ENCODE measurements around the gene NRN1L.
"Not testable (repeated sequence)": the region's sequence is repeated elsewhere in the genome, so short reads cannot be mapped to it uniquely, and the experiment has no call there.

The NRN1L gene

DNA sequence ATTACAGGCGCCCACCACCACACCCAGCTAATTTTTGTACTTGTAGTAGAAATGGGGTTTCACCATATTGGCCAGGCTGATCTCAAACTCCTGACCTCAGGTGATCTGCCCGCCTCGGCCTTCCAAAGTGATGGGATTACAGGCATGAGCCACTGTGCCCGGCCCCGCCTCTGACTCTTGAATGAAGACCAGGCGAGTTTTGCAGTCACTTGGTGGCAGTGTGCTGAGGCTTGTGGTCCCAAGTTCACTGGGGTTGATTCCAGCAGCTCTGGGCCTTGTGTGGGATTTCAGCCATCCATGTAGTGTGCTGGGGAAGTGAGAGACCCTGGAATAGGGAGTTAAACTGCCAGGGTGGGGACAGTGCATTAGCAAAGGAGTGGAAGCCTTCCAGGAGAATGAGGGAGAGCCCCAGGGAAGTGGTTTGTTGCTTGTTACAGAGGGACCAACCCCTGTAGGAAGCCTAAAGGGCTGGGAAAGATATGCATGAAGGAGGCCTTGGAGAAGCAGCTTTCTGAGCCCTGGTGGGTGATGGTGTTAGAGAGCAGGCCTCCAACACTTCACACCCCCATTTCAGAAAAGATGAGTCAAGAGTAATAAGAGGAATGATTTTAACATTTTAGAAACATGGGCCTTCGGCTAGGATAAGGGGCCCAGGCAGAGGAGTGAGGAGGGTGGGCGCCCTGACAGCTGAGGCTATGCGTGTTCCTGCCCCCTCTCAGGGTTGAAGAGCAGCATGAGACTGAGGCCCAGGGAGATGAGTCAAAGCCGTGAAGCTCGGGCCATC lies 22.9 kb downstream of the NRN1L start:
- in situ Hi-C loops (cut with HindIII; ENCODE audit: low pct_ligation_motif_present, low pct_unique_long_range_greater_than_20kb, low sequenced_read_pairs) = no loop called here
- no peak for DNase-seq

DNA sequence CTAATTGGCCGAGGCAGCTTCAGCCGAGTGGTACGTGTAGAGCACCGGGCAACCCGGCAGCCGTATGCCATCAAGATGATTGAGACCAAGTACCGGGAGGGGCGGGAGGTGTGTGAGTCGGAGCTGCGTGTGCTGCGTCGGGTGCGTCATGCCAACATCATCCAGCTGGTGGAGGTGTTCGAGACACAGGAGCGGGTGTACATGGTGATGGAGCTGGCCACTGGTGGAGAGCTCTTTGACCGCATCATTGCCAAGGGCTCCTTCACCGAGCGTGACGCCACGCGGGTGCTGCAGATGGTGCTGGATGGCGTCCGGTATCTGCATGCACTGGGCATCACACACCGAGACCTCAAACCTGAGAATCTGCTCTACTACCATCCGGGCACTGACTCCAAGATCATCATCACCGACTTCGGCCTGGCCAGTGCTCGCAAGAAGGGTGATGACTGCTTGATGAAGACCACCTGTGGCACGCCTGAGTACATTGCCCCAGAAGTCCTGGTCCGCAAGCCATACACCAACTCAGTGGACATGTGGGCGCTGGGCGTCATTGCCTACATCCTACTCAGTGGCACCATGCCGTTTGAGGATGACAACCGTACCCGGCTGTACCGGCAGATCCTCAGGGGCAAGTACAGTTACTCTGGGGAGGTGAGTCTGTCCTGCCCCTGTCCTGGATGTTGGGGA lies 24.5 kb downstream of the NRN1L start:
- DNase-seq = no peak
- in situ Hi-C loops (cut with HindIII; ENCODE audit: low pct_ligation_motif_present, low pct_unique_long_range_greater_than_20kb, low sequenced_read_pairs) = no loop called here

DNA sequence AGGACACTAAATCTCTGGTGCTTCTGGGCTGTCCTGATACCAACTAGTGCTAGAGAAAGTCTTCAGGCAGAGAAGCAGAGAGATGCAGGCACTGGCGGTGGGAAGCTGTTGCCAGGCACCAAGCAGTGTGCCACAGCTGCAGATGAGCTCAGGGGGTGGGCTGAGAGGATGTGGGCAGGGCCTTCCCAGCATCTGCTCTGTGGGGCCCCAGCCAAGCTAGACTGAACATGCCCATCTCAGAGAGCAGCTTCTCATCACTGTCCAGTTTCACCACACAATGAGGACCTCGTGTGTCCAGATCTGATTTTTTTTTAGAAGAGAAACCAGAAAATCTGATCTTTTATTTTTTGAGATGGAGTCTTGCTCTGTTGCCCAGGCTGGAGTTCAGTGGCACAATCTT lies 25.5 kb downstream of the NRN1L start:
- in situ Hi-C loops (cut with HindIII; ENCODE audit: low pct_ligation_motif_present, low pct_unique_long_range_greater_than_20kb, low sequenced_read_pairs) = no loop called here
- DNase-seq = no peak

DNA sequence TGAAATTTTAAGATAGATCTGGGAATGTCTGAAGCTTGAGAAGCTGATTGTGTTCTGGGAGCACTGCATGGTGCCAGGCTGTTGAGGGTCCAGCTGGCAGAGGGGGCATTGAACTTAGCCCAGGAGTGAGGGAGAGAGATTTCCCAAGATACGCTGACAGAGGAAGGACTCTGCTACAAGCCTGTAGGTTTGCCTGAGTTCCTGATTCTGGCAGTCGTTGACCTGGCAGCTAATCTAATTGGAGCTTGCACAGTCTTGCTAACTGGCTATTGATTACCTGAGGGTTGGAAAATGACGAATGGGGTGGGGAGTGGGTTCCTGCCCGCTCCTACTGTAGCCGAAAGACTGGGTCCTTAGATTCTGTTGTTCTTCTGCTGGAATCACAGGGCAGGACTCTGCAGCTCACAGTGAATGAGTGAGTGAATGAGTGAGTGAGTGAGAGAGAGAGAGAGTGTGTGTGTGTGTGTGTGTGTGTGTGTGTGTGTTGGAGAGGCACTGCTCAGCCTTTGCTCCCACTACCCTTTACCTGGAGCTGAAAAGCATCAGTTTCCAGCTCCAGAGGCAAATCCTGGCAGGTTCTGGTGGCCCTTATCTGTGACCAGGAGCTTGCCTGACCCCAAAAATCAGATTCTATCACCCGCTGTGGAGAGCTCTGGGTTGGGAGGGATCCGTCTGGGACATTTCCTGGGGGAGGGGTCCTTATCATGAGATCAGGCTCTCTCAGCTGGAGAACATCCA lies 30.2 kb downstream of the NRN1L start:
- in situ Hi-C loops (cut with HindIII; ENCODE audit: low pct_ligation_motif_present, low pct_unique_long_range_greater_than_20kb, low sequenced_read_pairs) = no loop called here
- DNase-seq = no peak

DNA sequence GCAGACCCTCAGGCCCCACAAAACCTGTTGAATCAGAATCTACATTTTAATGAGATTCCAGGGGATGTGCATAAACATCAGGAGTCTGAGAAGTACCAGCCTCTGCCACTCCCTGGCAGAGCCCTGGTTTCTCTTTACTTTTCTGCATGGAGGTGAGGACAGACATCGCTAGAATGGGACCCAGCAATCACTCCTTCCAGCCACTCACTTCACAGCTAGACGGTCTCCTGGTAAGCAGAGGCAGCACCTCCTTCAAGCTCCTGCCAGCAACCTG lies 30.7 kb downstream of the NRN1L start:
- in situ Hi-C loops (cut with HindIII; ENCODE audit: low pct_ligation_motif_present, low pct_unique_long_range_greater_than_20kb, low sequenced_read_pairs) = not testable (repeated sequence)

DNA sequence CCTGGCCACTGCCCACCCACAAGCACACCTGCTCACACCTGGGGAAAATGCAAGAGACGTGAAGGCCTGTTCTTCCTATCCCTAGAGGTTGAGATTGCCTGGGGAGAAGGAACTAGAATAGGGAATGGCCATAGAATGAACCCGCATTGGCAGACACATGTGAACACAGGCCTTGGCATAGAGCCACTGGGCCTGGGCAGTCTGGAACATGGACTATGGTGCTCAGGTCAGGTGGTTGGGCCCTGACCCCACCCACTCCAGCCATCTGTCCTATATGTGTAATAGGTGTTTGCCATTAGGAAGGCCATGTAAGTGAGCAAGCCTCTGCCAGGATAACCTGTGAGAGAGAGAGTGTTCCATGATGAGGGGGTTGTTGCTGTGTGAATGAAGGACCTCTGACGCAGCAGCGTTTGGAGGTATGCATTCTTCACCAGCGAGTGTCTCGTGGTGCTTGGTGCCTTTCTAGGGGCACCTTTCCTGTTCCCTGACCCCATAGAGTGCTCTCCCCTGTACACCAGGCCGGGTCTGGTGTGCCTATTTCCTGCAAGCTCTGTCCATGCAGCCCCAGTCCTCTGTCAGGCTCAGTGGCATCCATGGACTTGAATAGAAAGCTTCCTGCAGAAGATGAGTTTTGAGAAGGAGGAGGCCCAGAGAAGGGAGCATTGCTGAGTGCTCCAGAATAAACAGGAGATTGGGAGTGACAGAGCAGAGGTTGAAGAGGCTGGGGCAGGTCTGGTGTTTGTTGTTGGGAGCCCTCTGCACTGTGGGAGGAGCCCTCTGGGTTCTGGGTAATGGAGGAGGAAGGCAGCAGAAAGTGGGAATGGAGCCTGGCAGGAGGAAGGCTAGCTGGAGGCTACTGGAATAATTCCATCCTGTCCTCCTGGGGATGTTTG lies 31.4 kb downstream of the NRN1L start:
- in situ Hi-C loops (cut with HindIII; ENCODE audit: low pct_ligation_motif_present, low pct_unique_long_range_greater_than_20kb, low sequenced_read_pairs) = no loop called here
- DNase-seq = no peak

More for the DNA sequence above, 30.7 kb downstream of the NRN1L start:
- not testable (repeated sequence) for DNase-seq

DNA sequence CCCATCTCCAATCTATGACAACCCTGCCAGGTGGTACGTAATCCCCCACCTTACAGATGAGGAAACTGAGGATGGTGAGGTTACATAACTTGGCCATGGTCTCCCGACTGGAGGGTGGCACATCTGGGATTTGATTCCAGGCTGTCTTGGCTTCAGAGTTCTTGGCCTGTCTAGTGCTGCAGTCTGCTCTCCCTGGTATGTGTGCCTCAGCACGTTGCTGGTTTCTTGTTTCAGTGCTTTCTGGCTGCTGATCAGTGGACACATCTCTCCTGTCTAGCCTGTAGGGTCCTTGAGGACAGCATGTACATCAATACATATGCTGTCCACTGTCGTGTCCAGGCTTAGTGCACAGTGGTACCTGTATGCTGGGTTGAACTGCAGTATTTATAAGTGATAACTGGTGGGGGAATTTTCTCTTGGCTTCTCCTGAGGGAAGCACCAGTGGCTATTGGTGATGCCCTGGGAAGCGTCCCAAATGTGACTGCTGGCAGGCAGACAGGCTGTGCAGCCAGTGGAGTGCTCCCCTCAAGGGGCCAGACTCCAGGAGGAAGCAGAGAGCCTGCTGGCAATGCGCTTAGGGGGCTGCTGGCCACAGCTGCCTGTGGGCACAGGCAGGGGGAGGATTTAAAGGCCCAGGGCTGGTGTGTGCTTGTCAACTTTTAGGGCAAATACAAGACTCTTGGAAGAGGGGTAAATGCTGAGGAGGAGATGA lies 32.6 kb downstream of the NRN1L start:
- in situ Hi-C loops (cut with HindIII; ENCODE audit: low pct_ligation_motif_present, low pct_unique_long_range_greater_than_20kb, low sequenced_read_pairs) = no loop called here
- no peak for DNase-seq

DNA sequence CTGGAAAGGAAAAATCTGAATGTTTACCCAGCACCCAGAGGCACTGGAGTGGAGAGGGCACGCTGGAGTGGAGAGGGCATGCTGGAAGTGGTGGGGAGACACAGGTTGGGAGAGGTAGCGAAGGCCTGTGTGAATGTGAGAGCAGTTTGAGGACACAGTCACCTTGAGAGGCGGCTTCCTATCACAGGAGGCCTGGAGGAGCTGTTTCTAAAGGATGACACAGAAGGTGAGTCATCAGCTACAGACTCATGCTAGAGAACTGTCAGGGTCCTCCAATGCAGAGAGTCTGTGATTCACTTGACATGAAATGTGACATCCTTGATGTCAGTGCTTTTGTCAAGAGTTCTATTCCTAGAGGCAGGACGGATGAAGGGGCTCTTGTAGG lies 33.2 kb downstream of the NRN1L start:
- in situ Hi-C loops (cut with HindIII; ENCODE audit: low pct_ligation_motif_present, low pct_unique_long_range_greater_than_20kb, low sequenced_read_pairs) = no loop called here
- peak; percentile 85 for DNase-seq

DNA sequence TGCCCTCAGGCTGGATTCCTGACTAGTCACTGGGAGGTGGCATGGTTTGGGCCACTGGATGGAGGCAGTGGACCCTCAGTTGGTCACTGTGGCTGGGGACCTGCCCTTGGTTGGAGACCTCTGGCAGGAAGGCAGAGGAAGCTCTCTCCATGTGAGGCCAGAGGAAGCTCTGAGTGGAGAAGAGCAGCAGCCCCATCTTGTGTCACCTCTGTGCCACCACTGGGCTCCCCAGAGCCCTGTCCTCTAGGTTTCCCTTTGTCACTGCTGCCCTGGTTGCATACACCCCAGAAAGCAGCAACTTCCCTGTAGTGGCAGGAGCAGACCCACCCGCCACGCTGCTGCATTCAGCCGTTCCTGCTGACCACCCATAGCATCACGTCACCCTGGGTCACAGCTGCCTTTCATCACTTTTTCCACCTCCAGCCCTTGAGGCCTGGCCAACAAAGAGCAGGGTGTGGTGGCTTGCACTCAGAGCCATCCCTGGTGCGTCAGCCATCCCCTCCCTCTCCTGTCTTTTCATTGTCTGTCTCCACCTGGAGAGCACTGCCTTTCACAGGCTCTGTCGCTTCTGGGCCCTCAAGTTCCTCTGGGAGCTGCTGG lies 35.0 kb downstream of the NRN1L start:
- no peak for DNase-seq
- in situ Hi-C loops (cut with HindIII; ENCODE audit: low pct_ligation_motif_present, low pct_unique_long_range_greater_than_20kb, low sequenced_read_pairs) = no loop called here

DNA sequence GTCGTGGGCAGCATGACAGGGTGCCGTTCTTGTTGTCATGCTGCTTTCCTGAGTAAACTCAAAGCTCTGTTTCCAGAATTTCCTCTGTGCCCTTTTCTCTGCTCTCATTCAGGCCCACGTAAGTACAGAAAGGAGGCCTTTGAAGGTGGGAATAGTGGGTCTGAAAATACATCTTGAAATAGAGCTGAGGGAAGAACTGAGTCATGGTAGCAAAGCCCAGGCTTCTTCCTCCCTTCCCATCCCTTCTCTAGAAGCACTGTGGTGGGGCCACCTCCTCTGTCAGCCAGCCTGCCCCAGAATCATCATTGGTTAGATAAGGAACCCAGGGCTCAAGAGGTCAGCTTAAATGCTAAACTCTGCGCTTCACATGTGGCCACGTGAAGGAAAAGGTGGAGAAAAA lies 37.5 kb downstream of the NRN1L start:
- no peak for DNase-seq
- in situ Hi-C loops (cut with HindIII; ENCODE audit: low pct_ligation_motif_present, low pct_unique_long_range_greater_than_20kb, low sequenced_read_pairs) = no loop called here

DNA sequence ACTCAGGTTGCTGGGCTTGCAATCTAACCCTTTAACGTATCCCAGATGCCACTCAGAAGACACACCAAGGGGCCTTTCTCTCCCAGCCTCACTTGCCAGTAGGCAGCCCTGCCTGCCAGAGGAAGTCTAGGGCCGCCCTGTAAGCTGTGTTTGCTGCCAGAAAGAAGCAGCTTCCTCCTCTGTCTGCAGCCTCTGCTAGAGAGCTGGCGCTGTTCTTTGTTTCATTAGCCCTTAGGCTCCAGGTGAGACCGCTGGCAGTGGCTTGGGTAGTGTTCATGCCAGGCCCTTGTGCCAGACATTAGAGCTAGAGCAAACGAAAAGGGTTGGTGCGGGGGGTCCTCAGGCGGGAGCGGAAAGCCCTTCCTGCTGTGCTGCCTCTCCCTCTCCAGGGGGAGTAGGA lies 38.1 kb downstream of the NRN1L start:
- in situ Hi-C loops (cut with HindIII; ENCODE audit: low pct_ligation_motif_present, low pct_unique_long_range_greater_than_20kb, low sequenced_read_pairs) = no loop called here
- no peak for DNase-seq

DNA sequence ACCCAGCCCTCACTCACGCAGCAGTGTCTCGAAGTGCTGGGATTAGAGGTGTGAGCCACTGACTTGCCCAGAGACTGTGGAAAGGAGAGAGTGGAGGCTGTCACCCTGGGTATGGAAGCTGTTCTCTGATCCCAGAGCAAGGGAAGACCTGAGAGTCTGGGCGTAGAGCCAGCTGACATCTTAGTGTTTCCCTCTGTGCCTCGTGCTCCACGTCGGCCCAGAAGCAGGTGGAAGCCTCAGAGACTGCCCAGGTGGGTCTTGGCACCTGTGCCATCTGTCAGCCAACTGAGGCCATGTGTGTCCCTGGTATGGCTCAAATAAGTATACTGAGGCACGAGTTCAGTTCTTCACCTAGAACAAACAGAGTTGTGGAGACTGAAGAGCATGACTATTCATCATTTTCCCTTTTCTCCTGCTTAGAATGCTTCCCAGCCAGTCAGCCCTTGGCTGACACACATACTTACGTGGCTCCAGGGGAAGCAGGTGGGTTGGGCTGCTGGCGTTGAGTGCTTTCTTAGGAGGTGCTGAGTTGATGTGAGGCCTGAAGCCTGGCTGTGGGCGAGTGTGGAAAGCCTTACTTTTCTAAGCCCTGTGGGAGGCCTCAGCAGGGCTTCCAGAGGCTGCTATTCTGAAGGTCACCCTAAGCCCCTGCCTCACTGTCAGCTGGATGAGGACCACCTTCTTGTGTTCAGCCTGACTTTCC lies 38.9 kb downstream of the NRN1L start:
- no peak for DNase-seq
- in situ Hi-C loops (cut with HindIII; ENCODE audit: low pct_ligation_motif_present, low pct_unique_long_range_greater_than_20kb, low sequenced_read_pairs) = no loop called here

DNA sequence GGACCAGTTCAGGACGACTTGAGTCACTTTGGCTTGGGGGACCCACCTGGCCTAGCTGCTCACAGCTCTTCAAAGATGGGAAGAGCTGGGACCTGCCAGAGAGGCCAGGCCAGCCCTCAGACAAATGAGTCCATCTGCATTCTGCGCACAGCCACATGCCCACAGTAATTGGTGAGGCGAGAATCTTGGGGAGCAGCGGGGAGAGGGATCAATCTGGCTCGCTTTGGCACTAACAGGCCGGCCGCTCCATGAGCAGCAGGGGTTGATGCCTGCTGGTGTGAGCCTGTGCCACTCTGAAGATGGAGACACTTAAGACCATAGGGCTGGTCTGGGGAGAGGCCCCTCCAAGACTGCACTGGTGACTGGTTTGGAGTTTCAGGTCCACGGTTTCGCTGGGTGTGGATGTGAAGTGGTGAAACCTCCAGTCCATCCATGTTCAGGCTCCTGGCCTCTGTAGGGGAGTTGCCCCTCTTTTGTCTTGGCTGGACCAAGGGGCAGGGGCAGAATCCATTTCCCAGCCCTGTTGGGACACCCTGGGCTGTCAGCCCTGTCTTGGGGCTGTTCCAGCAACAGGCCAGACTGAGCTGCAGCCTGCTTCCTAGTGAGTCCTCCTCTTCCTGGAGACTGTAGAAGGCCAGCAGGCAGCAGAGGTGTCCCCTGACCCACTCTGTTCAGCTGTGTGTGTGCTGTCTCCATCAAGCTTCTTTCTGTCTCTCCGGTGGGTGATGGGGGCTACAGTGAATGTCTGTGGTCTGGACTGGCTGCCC lies 39.6 kb downstream of the NRN1L start:
- no peak for DNase-seq
- in situ Hi-C loops (cut with HindIII; ENCODE audit: low pct_ligation_motif_present, low pct_unique_long_range_greater_than_20kb, low sequenced_read_pairs) = no loop called here

DNA sequence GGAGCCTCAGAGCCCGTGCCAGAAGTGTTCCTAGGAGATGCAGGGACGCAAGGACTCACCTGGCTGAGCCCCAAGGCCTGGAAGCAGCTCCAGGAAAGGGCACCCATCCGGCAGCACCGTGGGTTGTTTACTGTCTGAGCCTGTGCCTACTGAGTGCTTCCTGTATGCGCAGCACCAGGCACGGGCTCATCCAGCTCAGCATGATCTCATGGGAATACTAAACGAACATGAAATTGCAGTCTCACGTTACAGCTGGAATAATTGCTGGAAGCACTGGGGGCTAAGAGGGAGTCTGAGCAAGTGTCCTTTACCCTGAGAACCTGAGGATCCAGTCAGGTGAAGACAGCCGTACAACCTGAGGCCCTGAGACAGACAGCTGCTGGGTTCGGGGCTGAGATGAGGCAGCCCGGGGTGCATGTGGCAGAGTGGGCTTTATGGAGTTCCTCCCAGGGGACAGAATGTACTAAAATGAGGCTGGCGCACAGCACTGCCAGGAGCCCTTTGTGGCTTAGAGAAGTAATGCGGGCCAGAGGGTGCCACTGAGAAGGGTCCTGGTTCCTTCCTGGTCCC lies 41.6 kb downstream of the NRN1L start:
- no peak for DNase-seq
- in situ Hi-C loops (cut with HindIII; ENCODE audit: low pct_ligation_motif_present, low pct_unique_long_range_greater_than_20kb, low sequenced_read_pairs) = no loop called here

DNA sequence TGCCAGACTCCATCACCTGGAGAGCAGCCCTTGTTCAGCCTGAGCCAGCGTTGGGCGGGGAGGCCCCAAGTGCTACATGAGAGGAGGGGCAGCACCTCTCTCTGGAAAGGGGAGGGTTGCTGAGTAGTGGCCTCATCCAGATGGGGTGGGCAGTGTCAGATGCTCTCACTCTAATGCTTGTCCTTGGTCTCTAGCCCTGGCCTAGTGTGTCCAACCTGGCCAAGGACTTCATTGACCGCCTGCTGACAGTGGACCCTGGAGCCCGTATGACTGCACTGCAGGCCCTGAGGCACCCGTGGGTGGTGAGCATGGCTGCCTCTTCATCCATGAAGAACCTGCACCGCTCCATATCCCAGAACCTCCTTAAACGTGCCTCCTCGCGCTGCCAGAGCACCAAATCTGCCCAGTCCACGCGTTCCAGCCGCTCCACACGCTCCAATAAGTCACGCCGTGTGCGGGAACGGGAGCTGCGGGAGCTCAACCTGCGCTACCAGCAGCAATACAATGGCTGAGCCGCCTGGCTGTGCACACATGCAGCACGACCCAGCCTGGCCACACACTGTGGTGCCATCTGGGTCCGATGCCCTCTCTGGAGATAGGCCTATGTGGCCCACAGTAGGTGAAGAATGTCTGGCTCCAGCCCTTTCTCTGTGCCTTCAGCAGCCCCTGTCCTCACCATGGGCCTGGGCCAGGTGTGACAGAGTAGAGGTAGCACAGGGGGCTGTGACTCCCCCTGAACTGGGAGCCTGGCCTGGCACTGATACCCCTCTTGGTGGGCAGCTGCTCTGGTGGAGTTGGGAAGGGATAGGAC lies 42.7 kb downstream of the NRN1L start:
- in situ Hi-C loops (cut with HindIII; ENCODE audit: low pct_ligation_motif_present, low pct_unique_long_range_greater_than_20kb, low sequenced_read_pairs) = no loop called here
- DNase-seq = no peak

DNA sequence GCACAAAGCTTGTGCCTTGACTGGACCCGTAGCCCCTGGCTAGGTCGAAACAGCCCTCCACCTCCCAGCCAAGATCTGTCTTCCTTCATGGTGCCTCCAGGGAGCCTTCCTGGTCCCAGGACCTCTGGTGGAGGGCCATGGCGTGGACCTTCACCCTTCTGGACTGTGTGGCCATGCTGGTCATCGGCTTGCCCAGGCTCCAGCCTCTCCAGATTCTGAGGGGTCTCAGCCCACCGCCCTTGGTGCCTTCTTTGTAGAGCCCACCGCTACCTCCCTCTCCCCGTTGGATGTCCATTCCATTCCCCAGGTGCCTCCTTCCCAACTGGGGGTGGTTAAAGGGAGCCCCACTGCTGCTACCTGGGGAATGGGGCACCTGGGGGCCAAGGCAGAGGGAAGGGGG lies 43.5 kb downstream of the NRN1L start:
- no peak for DNase-seq
- in situ Hi-C loops (cut with HindIII; ENCODE audit: low pct_ligation_motif_present, low pct_unique_long_range_greater_than_20kb, low sequenced_read_pairs) = no loop called here

Measured in ACHN (cell line).